Measurements from ENCODE around the gene TNFRSF1B.
"Not testable (repeated sequence)": the region's sequence is repeated elsewhere in the genome, so short reads cannot be mapped to it uniquely, and the experiment has no call there.

TNFRSF1B gene

DNA sequence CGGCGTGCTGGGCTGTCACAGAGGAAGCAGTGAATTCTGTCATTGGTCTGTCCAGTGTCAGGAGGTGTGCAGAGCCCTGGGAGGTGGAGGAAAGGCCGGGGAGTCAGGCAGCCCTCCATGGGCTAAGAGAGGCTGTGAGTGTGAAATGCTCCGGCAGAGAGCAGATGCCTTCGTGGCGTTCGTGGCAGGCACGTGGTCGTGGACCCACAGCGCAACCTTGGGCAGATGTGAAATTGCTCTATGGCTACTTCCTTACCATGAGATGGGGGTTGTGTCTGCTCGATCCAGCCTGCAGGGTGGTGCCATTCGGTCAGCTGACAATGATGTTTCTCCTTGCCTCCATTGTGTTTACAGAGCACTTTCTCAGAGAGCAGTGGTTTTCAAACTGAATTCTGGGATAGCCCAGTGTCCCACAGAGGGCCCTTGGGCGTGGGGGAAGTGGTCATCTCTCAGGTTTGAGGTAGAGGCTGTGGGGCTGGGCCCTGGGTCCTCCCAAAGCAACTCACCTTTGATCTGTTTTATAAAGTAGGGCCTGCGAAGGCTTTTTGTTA lies 27.9 kb downstream of the TNFRSF1B start:
- no peak for DNase-seq

DNA sequence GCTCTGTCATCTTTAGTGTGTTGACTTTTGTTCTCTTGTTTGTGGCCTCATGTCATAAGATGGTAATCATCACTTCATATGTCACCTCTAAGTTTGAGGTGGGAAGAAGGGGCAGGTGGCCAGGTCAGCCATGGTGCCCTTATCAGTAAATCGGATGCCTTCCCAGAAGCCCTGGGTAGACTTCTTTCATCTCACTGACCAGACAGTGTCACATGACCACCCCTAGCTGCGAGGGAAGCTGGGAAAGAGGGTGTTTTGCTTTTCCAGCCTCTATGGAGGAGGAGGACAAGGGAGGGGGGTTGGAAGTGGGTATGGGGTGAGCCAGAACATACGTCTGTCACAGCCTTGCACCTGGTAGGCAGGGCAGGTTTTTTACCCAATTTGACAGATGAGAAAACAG lies 28.6 kb downstream of the TNFRSF1B start:
- DNase-seq: no peak

DNA sequence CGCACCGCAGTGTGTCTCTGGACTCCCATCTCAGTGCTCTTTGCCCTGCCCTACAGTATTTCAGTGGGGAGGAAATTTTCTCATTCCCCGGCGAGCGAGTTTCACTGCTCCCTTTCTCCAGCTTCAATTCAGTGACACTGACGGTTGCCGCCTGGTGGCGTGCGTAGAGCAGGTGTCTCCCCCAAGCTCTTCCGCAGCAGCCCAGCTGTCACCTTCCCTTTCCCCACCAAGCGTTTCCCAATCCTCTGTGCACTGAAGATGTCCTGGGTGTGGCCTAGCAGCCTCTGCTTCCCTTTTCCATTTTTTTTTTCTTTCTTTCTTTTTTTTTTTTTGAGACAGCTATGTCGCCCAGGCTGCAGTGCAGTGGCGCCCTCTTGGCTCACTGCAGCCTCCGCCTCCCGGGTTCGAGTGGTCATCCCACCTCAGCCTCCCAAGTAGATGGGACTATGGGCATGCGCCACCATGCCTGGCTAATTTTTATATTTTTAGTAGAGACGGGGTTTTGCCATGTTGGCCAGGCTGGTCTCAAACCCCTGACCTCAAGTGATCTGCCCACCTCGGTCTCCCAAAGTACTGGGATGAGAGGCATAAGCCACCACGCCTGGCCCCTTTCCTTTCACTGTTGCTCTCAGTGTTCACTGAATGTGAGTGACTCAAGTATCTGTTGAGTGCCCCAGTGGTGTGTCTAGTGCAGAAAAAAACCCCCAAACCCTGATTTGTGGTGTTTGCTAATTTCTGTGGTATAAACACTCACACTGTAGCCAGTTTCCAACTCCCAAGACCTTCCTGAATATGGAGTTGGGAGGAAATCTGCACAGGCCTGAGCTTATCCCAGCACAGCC lies 30.1 kb downstream of the TNFRSF1B start:
- no peak for DNase-seq

DNA sequence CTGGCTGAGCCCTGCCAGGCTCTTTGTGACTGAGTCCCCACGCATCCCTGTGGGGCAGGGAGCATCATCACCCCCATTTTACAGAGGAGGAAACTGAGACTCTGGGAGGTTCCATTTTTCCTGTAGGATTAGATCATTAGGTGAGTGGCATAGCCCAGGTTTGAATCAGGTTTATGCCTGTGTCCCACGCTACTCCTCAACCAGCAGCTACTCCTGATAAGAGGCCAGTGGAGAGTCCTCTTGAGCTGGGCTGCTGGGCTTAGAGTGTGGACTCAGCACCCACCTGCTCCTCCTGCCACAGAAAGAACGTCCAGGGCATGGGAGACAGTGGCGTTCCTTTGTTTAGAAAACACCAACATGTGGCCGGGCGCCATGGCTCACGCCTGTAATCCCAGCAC lies 30.7 kb downstream of the TNFRSF1B start:
- DNase-seq: no peak

DNA sequence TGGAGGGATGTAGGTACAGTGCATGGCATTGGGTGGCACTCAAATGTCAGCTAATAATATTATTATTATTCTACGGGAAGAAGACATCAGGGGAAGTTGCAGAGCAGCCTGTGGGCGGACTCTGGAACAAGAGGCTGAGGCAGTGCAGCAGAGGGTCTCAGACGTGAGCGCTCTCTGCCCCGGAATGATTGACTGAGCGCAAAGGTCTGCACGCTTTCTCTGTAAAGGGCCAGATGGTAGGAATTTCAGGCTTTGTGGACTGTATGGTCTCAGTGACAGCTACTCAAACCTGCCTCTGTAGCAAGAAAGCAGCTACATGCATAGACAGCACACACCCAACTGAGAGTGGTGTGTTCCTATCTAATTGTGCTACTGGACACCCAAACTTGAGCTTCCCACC lies 33.4 kb downstream of the TNFRSF1B start:
- no peak for DNase-seq

DNA sequence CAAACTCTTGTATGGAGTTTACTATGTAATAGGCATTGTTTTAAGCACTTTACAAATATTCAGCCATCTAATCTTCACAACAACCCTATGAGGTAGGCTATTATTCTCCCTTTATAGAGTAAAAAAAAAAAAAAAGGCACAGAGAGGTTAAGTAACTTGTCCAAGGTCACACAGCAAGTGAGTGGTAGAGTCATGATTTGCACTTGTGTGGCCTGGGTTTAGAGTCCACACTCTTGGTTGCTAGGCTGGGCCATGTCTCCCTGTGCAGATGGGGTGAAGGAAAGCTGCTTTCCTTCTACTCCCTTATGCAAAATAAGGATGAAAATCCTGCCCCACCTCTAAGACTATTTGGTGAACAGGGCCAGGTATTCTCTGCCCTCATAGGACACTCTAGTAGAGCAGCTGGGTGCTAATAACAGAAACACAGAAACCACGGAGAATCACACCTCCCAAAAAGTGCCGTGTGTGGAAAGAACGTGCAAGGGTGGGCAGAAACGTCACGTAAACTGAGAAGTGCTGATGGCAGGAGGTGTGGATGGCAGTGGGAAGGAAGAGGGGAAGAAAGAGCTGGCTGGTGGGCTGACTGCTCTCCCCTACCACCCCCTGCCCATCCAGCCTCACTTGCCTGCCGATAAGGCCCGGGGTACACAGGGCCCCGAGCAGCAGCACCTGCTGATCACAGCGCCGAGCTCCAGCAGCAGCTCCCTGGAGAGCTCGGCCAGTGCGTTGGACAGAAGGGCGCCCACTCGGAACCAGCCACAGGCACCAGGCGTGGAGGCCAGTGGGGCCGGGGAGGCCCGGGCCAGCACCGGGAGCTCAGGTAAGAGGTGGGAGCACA lies 34.8 kb downstream of the TNFRSF1B start:
- DNase-seq: no peak

DNA sequence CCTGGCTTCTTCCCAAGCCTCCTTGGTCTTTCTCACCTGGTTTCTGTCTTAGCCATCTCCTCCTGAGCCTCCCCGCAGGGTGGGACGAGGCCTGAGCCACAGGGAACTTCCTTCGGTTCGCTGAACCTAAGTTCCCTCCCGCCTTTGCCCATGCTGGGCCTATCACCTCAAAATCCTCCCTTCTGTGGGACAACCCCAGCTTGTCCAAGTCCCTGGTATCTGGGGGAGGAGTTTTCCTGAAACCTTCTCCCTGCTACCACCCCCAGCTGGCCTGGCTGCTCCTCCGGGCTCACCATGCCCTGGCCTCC lies 35.4 kb downstream of the TNFRSF1B start:
- no peak for DNase-seq

DNA sequence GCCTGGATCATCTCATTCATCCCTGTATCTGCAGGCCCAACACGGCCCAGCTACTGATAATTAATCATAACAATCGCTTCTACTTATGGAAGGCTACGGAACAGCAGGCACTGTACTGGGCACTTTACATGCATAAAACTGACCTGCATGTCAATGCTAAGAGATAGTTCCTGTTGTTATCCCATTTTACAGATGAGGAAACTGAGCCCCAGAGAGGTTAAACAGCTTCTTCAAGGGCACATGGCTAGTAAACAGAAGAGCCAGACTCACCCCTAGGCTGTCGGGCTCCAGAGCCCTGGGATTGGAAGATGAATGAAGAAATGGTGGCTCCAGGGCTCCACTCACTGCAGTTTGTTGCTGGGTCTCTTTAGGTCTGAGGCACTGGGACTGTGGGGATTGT lies 35.8 kb downstream of the TNFRSF1B start:
- DNase-seq: no peak

DNA sequence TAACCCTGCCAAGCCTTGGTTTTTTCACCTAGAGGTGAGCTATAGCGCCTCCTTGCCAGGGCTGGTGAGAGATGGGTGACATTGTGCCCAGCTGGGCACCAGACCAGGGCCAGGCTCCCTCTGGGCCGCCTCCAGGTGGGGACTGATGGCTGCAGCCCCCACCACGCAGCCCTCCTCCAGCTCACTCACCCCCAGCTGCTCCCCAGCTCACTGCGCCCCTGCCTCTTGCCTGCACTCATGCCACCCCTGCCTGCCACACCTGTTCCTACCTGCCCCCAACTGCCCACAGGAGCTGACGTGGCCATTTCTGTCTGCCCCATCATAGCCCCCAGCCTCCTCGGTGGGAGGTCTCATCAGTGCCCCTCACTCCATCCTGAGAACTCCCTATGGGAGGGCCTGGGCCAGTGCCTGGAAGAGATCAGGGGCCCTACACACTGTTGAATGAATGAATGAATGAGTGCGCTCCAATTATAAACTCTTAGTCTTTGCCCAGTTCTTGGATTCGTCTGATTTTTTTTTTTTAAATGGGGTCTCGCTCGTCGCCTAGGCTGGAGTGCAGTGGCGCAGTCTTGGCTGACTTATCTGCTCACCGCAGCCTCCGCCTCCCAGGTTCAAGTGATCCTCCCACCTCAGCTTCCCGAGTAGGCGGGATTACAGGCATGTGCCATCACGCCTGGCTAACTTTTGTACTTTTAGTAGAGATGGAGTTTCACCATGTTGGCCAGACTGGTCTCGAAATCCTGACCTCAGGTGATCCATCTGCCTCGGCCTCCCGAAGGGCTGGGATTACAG lies 36.6 kb downstream of the TNFRSF1B start:
- DNase-seq: no peak

DNA sequence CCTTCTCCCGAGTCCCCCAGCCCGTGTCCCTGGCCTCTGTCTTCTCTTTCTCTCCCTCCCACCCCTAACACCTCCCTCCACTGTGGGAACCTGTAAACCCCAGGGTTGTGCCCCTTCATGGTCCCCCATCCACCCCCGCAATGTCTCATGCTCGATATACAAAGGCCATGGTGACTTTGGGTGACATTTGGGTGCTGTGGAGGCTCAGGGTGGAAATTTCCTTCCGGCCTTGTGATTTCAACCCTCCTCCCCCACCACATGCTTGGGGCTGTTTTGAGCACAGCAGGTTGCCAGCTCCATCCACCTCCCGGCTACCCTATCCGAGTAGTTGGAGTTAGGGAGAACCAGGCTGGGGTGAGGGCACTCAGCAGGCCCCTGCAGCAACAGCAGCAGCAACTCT lies 37.3 kb downstream of the TNFRSF1B start:
- no peak for DNase-seq

DNA sequence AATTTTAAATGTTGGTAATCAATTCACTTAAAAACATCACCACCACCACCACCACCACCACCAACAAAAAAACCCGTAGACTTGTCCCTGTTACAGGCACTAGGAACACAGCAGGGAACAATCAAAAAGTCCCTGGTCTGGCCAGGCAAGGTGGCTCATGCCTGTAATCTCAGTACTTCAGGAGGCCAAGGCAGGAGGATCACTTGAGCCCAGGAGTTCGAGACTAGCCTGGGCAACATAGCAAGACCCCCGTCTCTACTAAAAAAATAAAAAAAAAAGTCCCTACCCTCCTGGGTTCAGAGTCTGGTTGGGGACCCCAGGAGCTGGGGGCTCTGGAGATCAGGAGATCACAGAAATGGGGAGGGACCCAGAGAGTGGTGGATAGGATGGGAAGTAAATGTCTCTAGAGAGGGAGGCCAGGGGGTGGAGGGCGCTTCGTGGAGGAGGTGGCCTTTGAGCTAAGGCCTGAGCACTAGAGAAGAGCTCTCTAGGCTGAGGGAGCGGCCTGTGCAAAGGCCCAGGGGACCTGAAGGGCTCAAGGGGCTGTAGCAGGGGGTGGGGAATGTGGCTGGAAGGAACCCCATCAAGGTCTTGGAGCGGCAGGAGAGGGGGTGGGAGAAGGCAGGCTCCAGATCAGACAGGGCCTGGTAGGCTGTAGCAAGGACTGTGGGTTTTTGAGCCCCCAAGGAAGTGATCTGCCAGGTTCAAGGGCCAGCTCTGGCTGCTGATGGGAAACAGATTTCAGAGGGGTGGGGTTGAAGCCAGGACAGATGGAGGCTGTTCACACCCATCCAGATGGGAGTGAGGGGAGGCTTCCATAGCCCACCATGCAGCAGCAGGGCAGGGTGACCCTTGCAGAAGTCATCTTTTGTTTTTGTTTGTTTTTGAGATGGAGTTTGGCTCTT lies 38.2 kb downstream of the TNFRSF1B start:
- DNase-seq: no peak

DNA sequence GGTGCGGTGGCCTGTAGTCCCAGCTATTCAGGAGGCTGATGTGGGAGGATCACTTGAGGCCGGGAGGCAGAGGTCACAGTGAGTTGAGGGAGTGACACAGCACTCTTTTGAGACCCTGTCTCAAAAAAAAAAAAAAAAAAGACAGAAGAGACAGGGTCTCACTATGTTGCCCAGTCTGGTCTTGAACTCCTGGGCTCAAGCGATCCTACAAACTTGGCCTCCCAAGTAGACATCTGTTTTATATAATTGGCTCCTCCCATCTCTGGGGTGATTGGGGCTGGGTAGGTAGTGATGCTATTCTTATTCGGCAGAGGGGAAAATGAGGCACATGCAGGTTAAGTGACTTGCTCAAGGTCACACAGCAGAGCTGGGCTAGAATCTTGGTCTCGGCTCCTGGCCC lies 39.4 kb downstream of the TNFRSF1B start:
- DNase-seq: no peak

DNA sequence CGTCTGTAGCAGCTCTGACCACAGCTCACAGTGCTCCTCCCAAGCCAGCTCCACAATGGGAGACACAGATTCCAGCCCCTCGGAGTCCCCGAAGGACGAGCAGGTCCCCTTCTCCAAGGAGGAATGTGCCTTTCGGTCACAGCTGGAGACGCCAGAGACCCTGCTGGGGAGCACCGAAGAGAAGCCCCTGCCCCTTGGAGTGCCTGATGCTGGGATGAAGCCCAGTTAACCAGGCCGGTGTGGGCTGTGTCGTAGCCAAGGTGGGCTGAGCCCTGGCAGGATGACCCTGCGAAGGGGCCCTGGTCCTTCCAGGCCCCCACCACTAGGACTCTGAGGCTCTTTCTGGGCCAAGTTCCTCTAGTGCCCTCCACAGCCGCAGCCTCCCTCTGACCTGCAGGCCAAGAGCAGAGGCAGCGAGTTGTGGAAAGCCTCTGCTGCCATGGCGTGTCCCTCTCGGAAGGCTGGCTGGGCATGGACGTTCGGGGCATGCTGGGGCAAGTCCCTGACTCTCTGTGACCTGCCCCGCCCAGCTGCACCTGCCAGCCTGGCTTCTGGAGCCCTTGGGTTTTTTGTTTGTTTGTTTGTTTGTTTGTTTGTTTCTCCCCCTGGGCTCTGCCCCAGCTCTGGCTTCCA lies 40.1 kb downstream of the TNFRSF1B start:
- DNase-seq: peak; percentile 31

DNA sequence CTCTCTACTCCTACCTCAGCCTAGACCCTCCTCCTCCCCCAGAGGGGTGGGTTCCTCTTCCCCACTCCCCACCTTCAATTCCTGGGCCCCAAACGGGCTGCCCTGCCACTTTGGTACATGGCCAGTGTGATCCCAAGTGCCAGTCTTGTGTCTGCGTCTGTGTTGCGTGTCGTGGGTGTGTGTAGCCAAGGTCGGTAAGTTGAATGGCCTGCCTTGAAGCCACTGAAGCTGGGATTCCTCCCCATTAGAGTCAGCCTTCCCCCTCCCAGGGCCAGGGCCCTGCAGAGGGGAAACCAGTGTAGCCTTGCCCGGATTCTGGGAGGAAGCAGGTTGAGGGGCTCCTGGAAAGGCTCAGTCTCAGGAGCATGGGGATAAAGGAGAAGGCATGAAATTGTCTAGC lies 41.5 kb downstream of the TNFRSF1B start:
- DNase-seq: no peak

DNA sequence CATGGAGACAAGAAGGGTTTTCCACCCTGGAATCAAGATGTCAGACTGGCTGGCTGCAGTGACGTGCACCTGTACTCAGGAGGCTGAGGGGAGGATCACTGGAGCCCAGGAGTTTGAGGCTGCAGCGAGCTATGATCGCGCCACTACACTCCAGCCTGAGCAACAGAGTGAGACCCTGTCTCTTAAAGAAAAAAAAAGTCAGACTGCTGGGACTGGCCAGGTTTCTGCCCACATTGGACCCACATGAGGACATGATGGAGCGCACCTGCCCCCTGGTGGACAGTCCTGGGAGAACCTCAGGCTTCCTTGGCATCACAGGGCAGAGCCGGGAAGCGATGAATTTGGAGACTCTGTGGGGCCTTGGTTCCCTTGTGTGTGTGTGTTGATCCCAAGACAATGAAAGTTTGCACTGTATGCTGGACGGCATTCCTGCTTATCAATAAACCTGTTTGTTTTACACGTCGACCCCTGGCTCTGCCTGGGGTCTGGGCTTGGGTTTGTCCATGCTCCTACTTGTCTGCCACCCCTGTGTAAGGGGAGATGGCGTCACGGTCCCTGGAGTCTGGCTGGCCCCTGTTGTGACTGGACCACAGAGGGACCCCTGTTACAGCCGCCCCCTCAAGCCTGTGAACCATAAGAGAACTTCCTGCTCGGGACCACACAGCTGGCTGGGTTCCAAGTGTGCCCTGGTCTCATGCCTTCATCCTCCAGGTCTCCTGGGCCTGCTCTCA lies 42.1 kb downstream of the TNFRSF1B start:
- peak; percentile 82 for DNase-seq

DNA sequence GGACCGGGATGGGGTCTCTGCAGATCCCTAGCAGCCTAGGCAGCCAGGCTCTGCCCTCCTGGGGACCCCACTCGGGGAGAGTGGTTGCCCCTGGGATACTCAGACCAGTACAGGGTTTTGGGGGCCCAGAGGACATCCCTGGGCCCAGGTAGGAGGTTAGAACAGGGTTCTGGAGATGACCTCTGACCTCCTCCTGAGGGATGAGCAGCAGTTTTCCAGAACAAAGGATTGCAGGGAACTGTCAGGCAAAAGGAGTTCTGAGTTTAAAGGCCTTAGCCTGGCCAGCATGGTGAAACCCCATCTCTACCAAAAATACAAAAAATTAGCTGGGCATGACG lies 42.7 kb downstream of the TNFRSF1B start:
- no peak for DNase-seq

DNA sequence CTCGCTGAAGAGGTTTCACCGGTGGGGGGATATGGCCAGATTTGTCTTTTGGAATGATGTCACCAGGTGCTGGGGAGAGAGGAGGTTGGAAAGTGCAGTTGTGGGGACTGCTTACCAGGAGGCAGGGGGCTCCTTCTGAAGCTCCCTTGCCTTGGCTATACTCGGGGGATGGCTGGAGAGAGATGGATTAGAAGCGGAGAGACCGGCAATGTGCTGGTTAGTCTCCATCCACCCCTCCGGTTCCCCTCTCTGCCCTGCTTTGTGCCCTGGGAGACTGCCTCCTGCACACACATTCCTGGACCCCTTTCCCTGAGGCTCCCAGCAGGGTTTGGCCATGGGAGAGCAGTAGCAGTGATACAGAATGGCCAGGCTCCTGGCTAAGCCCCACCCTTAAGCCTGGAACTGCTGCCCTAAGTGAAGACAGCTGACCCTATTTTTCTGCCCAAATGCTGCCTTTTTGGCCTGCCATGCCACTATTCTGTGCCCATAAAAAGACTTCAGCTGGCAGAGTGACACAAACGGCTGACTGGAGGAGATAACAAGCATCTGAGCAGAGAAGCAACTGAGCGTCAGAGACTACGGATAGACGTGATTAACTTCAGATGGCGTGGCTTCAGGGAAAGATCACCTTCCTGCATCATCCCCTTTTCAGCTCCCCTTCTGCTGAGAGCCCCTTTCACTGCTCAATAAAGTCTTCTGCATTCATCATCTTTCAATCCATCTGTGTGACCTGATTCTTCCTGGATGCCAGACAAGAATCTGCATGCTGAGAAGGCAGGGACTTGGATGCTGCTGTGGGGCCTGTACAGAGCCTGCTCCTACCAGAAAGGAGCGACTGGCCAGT lies 48.5 kb downstream of the TNFRSF1B start:
- DNase-seq: no peak

DNA sequence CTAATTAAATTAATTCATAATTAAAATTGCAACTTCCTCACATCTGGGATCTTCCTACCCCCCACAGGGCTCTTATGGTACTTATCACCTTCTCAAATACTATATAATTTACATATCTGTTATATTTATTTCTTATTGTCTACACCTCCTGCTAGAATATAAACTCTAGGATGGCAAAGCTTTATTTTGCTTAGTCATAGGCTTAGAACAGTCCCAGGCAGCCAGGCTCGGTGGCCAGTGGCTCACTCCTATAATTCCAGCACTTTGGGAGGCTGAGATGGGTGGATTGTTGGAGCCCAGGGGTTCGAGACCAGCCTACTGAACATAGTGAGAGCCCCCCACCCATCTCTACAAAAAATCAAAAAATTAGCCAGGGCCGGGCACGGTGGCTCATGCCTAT lies 53.0 kb downstream of the TNFRSF1B start:
- DNase-seq: no peak

DNA sequence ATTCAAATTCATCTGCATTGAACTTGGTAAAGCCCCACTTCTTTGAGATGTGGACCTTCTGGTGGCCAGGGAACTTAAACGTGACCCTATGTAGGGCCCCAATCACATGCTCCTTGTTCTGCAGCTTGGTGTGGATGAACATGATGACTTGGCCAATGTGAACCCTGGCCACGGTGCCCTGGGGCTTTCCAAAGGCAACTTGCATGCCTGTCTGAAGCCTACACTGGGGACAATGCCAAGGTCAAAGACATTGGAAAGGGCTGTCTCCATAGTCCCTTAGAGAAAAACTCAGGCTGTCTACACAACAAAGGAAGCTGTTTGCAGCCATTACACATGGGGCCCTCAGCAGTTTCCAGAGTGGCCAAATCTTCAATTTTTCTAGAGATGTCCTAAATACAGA lies 54.1 kb downstream of the TNFRSF1B start:
- DNase-seq: no peak

DNA sequence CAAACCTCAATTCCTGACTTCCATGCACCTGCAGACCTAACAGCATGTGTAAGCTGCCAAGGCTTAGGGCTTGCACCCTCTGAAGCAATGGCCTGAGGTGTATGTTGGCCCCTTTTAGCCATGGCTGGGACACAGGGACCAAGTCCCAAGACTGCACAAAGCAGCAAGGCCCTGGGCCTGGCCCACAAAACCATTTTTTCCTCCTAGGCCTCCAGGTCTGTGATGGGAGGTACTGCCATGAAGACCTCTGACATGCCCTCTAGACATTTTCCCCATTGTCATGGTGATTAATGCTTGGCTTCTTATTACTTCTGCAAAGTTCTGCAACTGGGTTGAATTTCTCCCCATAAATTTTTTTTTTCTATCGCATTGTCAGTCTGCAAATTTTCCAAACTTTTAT lies 55.9 kb downstream of the TNFRSF1B start:
- DNase-seq: not testable (repeated sequence)
